HTERT RPE-1 (cell line): ENCODE data around the gene POLD2.

Experiments used
- in situ Hi-C: fragments of 300-500 bp; cut with MboI; formaldehyde crosslinking; loops from 4 replicates; pipeline ENCODE4 v1.14.3; 2020; ENCODE audit warnings: low sequenced_read_pairs

POLD2 gene

DNA sequence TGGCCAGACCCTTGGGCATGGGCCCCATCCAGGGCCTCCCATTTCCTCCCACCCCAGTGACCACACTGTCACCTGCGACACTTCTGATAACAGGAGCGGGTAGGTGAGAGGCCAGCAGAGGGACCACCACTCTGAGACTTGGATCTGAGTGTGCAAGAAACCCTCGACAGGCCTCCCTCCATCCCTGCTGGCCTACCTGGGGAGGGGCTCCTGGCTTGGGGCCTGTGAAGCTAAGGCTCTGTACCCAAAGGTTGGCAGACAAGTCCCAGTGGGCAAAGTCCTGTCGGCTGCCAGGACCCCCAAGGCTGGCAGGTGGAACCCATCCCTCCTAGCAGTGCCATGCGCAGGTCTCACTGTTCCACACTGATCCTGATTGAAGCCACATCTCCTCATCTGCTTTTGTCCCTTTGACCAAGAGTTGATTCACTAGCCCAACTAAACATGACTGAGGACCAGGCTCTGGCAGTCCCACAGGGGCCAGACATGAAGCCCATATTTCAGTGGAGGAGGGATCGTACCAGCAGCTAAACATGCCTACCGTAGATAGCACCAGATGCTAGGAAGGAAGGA is 56.8 kb downstream of the POLD2 start:
- in situ Hi-C loops, result no loop called here

GRCh38 chr7:44066111-44066460 is 57.3 kb downstream of the POLD2 start:
- in situ Hi-C loops, result no loop called here

DNA sequence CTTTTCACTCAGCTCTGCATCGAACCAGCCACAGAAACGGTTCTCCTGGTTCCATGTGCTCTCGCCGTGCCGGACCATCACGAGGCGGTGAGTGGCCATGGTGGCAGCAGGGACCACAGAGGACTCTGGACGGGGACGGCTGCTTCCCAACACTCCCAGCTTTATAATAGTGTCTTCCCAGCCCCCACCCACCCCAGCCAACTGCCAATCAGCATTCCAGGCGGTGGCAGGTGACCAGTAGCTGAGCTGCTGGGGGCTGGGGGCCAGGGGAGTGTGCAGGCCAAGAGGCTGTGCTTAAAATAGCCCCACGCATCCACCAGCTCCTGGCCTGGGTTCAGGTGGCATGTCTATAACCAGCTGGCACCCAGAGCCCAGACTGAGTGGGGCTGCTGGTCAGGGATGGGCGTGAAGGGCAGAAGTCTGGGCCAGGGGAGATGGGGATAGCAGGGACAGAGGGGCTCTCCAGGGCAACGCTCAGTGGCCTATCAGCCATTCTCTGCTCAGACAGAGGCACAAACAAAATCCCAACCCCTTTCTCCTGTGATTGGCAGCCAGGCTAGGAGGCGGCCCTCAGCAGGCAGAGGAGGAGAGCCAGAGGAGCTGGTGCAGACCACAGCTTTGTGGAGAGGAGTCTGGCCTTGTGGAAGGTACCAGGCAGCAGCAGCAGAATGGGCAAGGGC is 57.8 kb downstream of the POLD2 start, which contains the start of gene PGAM2:
Gene PGAM2 (minus strand): TSS at position 137 of the 680 bp plus-strand sequence. CDS start 38 bp downstream, at position 99.
- in situ Hi-C loops, result no loop called here

DNA sequence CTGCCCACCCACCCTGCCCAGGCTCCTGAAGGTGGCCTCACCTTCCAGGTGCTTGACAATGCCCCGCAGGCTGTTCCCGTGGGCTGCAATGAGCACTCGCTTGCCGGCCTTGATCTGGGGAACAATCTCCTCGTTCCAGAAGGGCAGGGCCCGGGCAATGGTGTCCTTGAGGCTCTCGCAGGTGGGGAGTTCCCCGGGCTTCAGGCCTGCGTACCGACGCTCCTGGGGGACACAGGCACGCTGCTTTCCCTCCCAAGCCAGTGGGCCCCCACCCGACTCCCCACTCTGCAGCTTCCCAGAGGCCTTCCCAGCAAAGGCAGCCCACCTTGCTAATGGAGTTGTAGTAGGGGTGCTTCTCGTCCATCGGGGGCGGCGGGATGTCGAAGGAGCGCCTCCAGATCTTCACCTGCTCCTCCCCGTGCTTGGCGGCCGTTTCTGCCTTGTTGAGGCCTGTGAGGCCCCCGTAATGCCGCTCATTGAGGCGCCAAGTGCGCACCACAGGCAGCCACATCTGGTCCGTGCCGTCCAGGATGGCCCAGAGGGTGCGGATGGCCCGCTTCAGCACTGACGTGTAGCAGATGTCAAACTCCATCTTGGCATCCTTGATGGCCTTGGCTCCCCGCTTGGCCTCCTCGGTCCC is 58.4 kb downstream of the POLD2 start:
- in situ Hi-C loops, result no loop called here
